T follicular helper cell (primary cell): ENCODE measurements around the gene MUC15.
"Not testable (repeated sequence)": the region's sequence is repeated elsewhere in the genome, so short reads cannot be mapped to it uniquely, and the experiment has no call there.

Source experiments
- DNase-seq: peaks from one replicate; pipeline ENCODE4 v3.0.0-alpha.2; 2020; ENCODE audit warnings: low read depth
- total RNA-seq, 2 experiments: gene quantifications; one replicate each; lab custom pipeline; 2026; lab: John Stamatoyannopoulos, UW

Gene MUC15
- 0 reads per million in 2 experiments for total RNA-seq

GRCh38 chr11:26571861-26572654, at the start of gene MUC15:
TSS of gene MUC15 (minus strand) at chr11:26572263. CDS start at chr11:26567094, 5,169 bp downstream.
- DNase-seq = no peak

GRCh38 chr11:26621132-26621531, 49.1 kb upstream of the MUC15 start:
- DNase-seq = no peak

GRCh38 chr11:26620282-26621045, 48.4 kb upstream of the MUC15 start:
- no peak for DNase-seq

- DNase-seq = no peak
These were observed 46.4 kb upstream of the MUC15 start for GRCh38 chr11:26618441-26618840.

GRCh38 chr11:26613759-26614158, 41.7 kb upstream of the MUC15 start:
- DNase-seq = no peak

- DNase-seq = no peak
These were observed 36.6 kb upstream of the MUC15 start for GRCh38 chr11:26608507-26609146.

- no peak for DNase-seq
These were observed 35.9 kb upstream of the MUC15 start for GRCh38 chr11:26607725-26608506.

GRCh38 chr11:26599876-26600434, 27.9 kb upstream of the MUC15 start:
- no peak for DNase-seq

- DNase-seq = no peak
These were observed 27.4 kb upstream of the MUC15 start for GRCh38 chr11:26599425-26599824.

GRCh38 chr11:26597899-26598298, 25.8 kb upstream of the MUC15 start:
- no peak for DNase-seq

- DNase-seq = not testable (repeated sequence)
These were observed 25.1 kb upstream of the MUC15 start for GRCh38 chr11:26597049-26597689.

GRCh38 chr11:26595207-26595865, 23.3 kb upstream of the MUC15 start:
- DNase-seq = not testable (repeated sequence)

- DNase-seq = no peak
These were observed 21.6 kb upstream of the MUC15 start for GRCh38 chr11:26593691-26594090.

GRCh38 chr11:26587073-26587472, 15.0 kb upstream of the MUC15 start:
- no peak for DNase-seq

- DNase-seq = no peak
These were observed 12.8 kb upstream of the MUC15 start for GRCh38 chr11:26584818-26585217.

GRCh38 chr11:26583550-26583949, 11.5 kb upstream of the MUC15 start:
- DNase-seq = no peak

- DNase-seq = no peak
These were observed 8.9 kb upstream of the MUC15 start for GRCh38 chr11:26580929-26581328.

- no peak for DNase-seq
These were observed 7.6 kb upstream of the MUC15 start for GRCh38 chr11:26579683-26580082.

GRCh38 chr11:26578998-26579661, 7.1 kb upstream of the MUC15 start:
- no peak for DNase-seq

GRCh38 chr11:26575946-26576345, 3.9 kb upstream of the MUC15 start:
- DNase-seq = no peak
